Measurements from ENCODE around the gene EIF4EBP3.
"Not testable (repeated sequence)": the region's sequence is repeated elsewhere in the genome, so short reads cannot be mapped to it uniquely, and the experiment has no call there.

Gene EIF4EBP3

GRCh38 chr5:140579188-140579747, 31.8 kb downstream of the EIF4EBP3 start:
- DNase-seq, result not testable (repeated sequence)

- DNase-seq, result no peak
These were observed 40.0 kb downstream of the EIF4EBP3 start for GRCh38 chr5:140587495-140587894.

GRCh38 chr5:140588311-140589070, 41.0 kb downstream of the EIF4EBP3 start:
- DNase-seq, result no peak

GRCh38 chr5:140590861-140591260, 43.4 kb downstream of the EIF4EBP3 start:
- DNase-seq, result no peak

- DNase-seq, result no peak
These were observed 44.4 kb downstream of the EIF4EBP3 start for GRCh38 chr5:140591747-140592372.

- DNase-seq, result not testable (repeated sequence)
These were observed 45.6 kb downstream of the EIF4EBP3 start for GRCh38 chr5:140593070-140593469.

- DNase-seq, result no peak
These were observed 46.7 kb downstream of the EIF4EBP3 start for GRCh38 chr5:140594169-140594568.

GRCh38 chr5:140595538-140596300, 48.3 kb downstream of the EIF4EBP3 start:
- DNase-seq, result no peak

GRCh38 chr5:140596321-140596741, 48.9 kb downstream of the EIF4EBP3 start:
- DNase-seq, result no peak

GRCh38 chr5:140598836-140599235, 51.4 kb downstream of the EIF4EBP3 start:
- no peak for DNase-seq

All from NCI-H526 treated with DMSO at 0.1 percent for 48 hours (cell line).